ENCODE results near the gene TRIM52.
"Not testable (repeated sequence)": the region's sequence is repeated elsewhere in the genome, so short reads cannot be mapped to it uniquely, and the experiment has no call there.

GRCh38 chr5:181209006-181209405, 51.9 kb downstream of the TRIM52 start:
- not testable (repeated sequence) for TF ChIP-seq ELK1 (IDR thresholded peaks at IDR 0.05; ENCODE audit: borderline replicate concordance, low read depth, low read length); CTCF (conservative IDR thresholded peaks at IDR 0.05; ENCODE audit: low read depth, low read length); RCOR1 (IDR thresholded peaks at IDR 0.05; ENCODE audit: insufficient replicate concordance, low read length); BHLHE40 (IDR thresholded peaks at IDR 0.05; ENCODE audit: low read depth, low read length); CHD1 (IDR thresholded peaks at IDR 0.05; ENCODE audit: low read depth, low read length); POLR2A (IDR thresholded peaks at IDR 0.05; ENCODE audit: low read depth, low read length); CEBPB (IDR thresholded peaks at IDR 0.05; ENCODE audit: low read depth, low read length); RAD21 (IDR thresholded peaks at IDR 0.05; ENCODE audit: low read length); FOS (IDR thresholded peaks at IDR 0.05; ENCODE audit: low read depth, low read length); NFE2L2 (IDR thresholded peaks at IDR 0.05; ENCODE audit: low read depth, low read length); USF2 (IDR thresholded peaks at IDR 0.05; ENCODE audit: low read depth, low read length)

All from IMR-90 (cell line).